ENCODE measurements around the gene FNBP1L. TPM values are rescaled to one million over a fixed set of nuclear protein-coding genes. Genes with fewer than 3 reads are reported as not detected.

The FNBP1L gene
- total RNA-seq, 1 donor from 2014 or later: 162 TPM

- H3K27me3 Mint-ChIP-seq (ENCODE audit: insufficient read depth, low read depth): no peaks in the 10 kb centered on the region
- H3K27me3 ChIP-seq: no peaks in the 10 kb centered on the region
- TF ChIP-seq EZH2phosphoT487 (IDR thresholded peaks at IDR 0.05) (no peak), EZH2 (IDR thresholded peaks at IDR 0.05) (no peak)
- TF ChIP-seq, protein P1, sequence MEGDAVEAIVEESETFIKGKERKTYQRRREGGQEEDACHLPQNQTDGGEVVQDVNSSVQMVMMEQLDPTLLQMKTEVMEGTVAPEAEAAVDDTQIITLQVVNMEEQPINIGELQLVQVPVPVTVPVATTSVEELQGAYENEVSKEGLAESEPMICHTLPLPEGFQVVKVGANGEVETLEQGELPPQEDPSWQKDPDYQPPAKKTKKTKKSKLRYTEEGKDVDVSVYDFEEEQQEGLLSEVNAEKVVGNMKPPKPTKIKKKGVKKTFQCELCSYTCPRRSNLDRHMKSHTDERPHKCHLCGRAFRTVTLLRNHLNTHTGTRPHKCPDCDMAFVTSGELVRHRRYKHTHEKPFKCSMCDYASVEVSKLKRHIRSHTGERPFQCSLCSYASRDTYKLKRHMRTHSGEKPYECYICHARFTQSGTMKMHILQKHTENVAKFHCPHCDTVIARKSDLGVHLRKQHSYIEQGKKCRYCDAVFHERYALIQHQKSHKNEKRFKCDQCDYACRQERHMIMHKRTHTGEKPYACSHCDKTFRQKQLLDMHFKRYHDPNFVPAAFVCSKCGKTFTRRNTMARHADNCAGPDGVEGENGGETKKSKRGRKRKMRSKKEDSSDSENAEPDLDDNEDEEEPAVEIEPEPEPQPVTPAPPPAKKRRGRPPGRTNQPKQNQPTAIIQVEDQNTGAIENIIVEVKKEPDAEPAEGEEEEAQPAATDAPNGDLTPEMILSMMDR (IDR thresholded peaks at IDR 0.05): no peak
- no peak overlapping the region for H3K4me3 ChIP-seq
- H3K27ac Mint-ChIP-seq: no peak overlapping the region
- no peak overlapping the region for H2AFZ ChIP-seq (replicated peaks)
- H3K9ac ChIP-seq: no peak overlapping the region
- no peaks in the 10 kb centered on the region for H3F3A ChIP-seq (ENCODE audit: low read depth)
- H3K4me1 ChIP-seq: no peaks in the 10 kb centered on the region
- no peaks in the 10 kb centered on the region for H3K4me1 Mint-ChIP-seq
- H3K36me3 ChIP-seq: peaks cover 16% of the 10 kb centered on the region
- H3K9me3 ChIP-seq (ENCODE audit: low read depth): peaks cover 3% of the 10 kb centered on the region
- H3K79me2 ChIP-seq (ENCODE audit: low read depth): peaks cover 100% of the 10 kb centered on the region
- no peak overlapping the region for H3K4me3 Mint-ChIP-seq
- peak overlapping the region; percentile 4 for H3K27ac ChIP-seq
- H4K20me1 ChIP-seq (ENCODE audit: low read depth): peaks cover 37% of the 10 kb centered on the region
- peaks cover 67% of the 10 kb centered on the region for H3K36me3 Mint-ChIP-seq
- no peak for DNase-seq (ENCODE audit: low spot score)
- peaks cover 28% of the 10 kb centered on the region for H3K9me3 Mint-ChIP-seq
- no peak overlapping the region for H3K4me2 ChIP-seq
Measured at GRCh38 chr1:93502571-93502970, 54.7 kb downstream of the FNBP1L start.

DNA sequence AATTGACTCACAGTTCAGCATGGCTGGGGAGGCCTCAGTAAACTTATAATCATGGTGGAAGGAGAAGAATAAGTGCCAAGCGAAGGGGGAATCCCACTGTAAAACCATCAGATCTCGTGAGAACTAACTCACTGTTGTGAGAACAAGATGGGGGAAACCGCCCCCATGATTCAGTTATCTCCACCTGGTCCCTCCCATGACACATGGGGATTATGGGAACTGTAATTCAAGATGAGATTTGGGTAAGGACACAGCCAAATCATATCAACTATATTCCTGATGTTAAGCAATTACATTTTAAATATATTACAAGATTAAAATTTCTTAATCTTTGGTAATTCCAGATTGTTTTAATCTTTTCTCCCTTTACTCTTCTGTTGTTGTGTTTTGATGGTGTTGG, 55.2 kb downstream of the FNBP1L start:
- Mint-ChIP-seq H3K36me3 (peaks cover 68% of the 10 kb centered on the region), H3K9me3 (peaks cover 28% of the 10 kb centered on the region), H3K27ac (no peak overlapping the region), H3K4me3 (no peak overlapping the region), H3K27me3 (ENCODE audit: insufficient read depth, low read depth) (no peaks in the 10 kb centered on the region), H3K4me1 (no peaks in the 10 kb centered on the region)
- H3K4me1 ChIP-seq: no peaks in the 10 kb centered on the region
- H3K4me2 ChIP-seq: no peak overlapping the region
- H3K4me3 ChIP-seq: no peak overlapping the region
- H2AFZ ChIP-seq (replicated peaks): no peak overlapping the region
- H3K27ac ChIP-seq: no peak overlapping the region
- H3K36me3 ChIP-seq: peaks cover 17% of the 10 kb centered on the region
- no peaks in the 10 kb centered on the region for H3K27me3 ChIP-seq
- DNase-seq (ENCODE audit: low spot score): no peak
- TF ChIP-seq EZH2phosphoT487 (IDR thresholded peaks at IDR 0.05): no peak
- no peak for TF ChIP-seq EZH2 (IDR thresholded peaks at IDR 0.05)
- TF ChIP-seq, protein P1 (IDR thresholded peaks at IDR 0.05): no peak
- H3F3A ChIP-seq (ENCODE audit: low read depth): no peaks in the 10 kb centered on the region
- H4K20me1 ChIP-seq (ENCODE audit: low read depth): peaks cover 33% of the 10 kb centered on the region
- peaks cover 100% of the 10 kb centered on the region for H3K79me2 ChIP-seq (ENCODE audit: low read depth)
- peaks cover 5% of the 10 kb centered on the region for H3K9me3 ChIP-seq (ENCODE audit: low read depth)
- H3K9ac ChIP-seq: no peak overlapping the region

DNA sequence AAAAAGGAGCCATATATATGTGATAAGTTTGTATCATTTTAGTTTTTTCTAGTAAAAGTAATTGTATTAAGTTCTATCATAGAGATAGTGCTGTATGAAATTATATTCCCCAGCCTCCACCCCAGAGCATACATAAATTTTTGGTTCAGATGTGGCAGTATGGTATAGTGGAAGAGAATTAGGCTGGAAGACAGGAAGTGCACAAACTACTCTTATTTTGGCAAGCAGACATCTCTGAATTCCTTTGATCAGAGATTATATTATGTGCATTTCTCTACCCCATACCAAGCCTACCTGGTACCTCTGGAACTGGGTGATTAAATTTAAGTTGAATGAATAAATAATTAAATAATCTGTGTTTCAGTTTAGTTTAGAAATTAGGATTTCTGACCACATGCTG, 55.9 kb downstream of the FNBP1L start:
- no peaks in the 10 kb centered on the region for H3K4me1 Mint-ChIP-seq
- DNase-seq (ENCODE audit: low spot score): no peak
- Histone ChIP-seq H3K36me3 (peaks cover 24% of the 10 kb centered on the region), H3K9me3 (ENCODE audit: low read depth) (peaks cover 12% of the 10 kb centered on the region), H3K27me3 (no peaks in the 10 kb centered on the region), H3K4me3 (no peak overlapping the region), H4K20me1 (ENCODE audit: low read depth) (peaks cover 26% of the 10 kb centered on the region), H3K27ac (no peak overlapping the region), H3K9ac (no peak overlapping the region), H3K79me2 (ENCODE audit: low read depth) (peaks cover 100% of the 10 kb centered on the region), H3F3A (ENCODE audit: low read depth) (no peaks in the 10 kb centered on the region), H3K4me1 (no peaks in the 10 kb centered on the region), H2AFZ (replicated peaks) (no peak overlapping the region), H3K4me2 (no peak overlapping the region)
- TF ChIP-seq, protein P1 (IDR thresholded peaks at IDR 0.05): no peak
- TF ChIP-seq EZH2phosphoT487 (IDR thresholded peaks at IDR 0.05) (no peak), EZH2 (IDR thresholded peaks at IDR 0.05) (no peak)
- peaks cover 31% of the 10 kb centered on the region for H3K9me3 Mint-ChIP-seq
- H3K27me3 Mint-ChIP-seq (ENCODE audit: insufficient read depth, low read depth): no peaks in the 10 kb centered on the region
- peaks cover 70% of the 10 kb centered on the region for H3K36me3 Mint-ChIP-seq
- H3K27ac Mint-ChIP-seq: no peak overlapping the region
- no peak overlapping the region for H3K4me3 Mint-ChIP-seq

Measured in neural progenitor cell (in vitro differentiated cells).